Measurements from ENCODE around the gene IL23R. TPM values are rescaled to one million over a fixed set of nuclear protein-coding genes. Genes with fewer than 3 reads are reported as not detected.

The IL23R gene
- total RNA-seq: under 1 TPM in 2 of 4 donors, not detected in 2; 0.19 to 0.32 TPM

- ATAC-seq (ENCODE audit: low FRiP score): no peak
- no peak for TF ChIP-seq CTCF (IDR thresholded peaks at IDR 0.05)
- DNase-seq (ENCODE audit: low spot score): no peak
Measured at GRCh38 chr1:67166196-67166595, at the start of gene IL23R. Gene IL23R, plus strand, starts transcription at chr1:67166454. Its CDS starts 1,667 bp downstream, at chr1:67168121.

- no peak for ATAC-seq (ENCODE audit: low FRiP score)
- no peak for TF ChIP-seq CTCF (IDR thresholded peaks at IDR 0.05)
- no peak for DNase-seq (ENCODE audit: low spot score)
Measured at GRCh38 chr1:67118191-67118590, 48.1 kb upstream of the IL23R start.

- TF ChIP-seq CTCF (IDR thresholded peaks at IDR 0.05): no peak
Measured at GRCh38 chr1:67118646-67119045, 47.6 kb upstream of the IL23R start.

GRCh38 chr1:67120855-67121619 lies 45.2 kb upstream of the IL23R start:
- DNase-seq (ENCODE audit: low spot score) (no peak), ATAC-seq (ENCODE audit: low FRiP score) (no peak)
- no peak for TF ChIP-seq CTCF (IDR thresholded peaks at IDR 0.05)

More at GRCh38 chr1:67118646-67119045, 47.6 kb upstream of the IL23R start:
- no peak for DNase-seq (ENCODE audit: low spot score)
- no peak for ATAC-seq (ENCODE audit: low FRiP score)

- TF ChIP-seq CTCF (IDR thresholded peaks at IDR 0.05): no peak
- ATAC-seq (ENCODE audit: low FRiP score) (no peak), DNase-seq (ENCODE audit: low spot score) (no peak)
Measured at GRCh38 chr1:67124455-67124854, 41.8 kb upstream of the IL23R start.

GRCh38 chr1:67126111-67126746 lies 40.0 kb upstream of the IL23R start:
- ATAC-seq (ENCODE audit: low FRiP score) (no peak), DNase-seq (ENCODE audit: low spot score) (no peak)
- no peak for TF ChIP-seq CTCF (IDR thresholded peaks at IDR 0.05)

GRCh38 chr1:67126974-67127373 lies 39.3 kb upstream of the IL23R start:
- DNase-seq (ENCODE audit: low spot score): no peak
- TF ChIP-seq CTCF (IDR thresholded peaks at IDR 0.05): no peak
- ATAC-seq (ENCODE audit: low FRiP score): no peak

All from omental fat pad (tissue), 4 donors.